Cardiac muscle cell (in vitro differentiated cells and primary cell): ENCODE measurements around the gene PLPPR1. TPM values are rescaled to one million over a fixed set of nuclear protein-coding genes. Genes with fewer than 3 reads are reported as not detected.

Experiments
- DNase-seq, 2 donors: peaks; one replicate each; pipeline versions ENCODE4 v3.0.0 to v3.0.0-alpha.2; 2010 to 2017; ENCODE audit warnings: low read depth in 1 of 2, low spot score in 1 of 2
- H3K27ac ChIP-seq: fragments of 200-600 bp; sonication (generic); 2 replicates; pipeline ENCODE4 v1.5.1; 2016
- H3K27me3 ChIP-seq: fragments of 200-600 bp; sonication (generic); 2 replicates; pipeline ENCODE4 v1.6.0; 2016; ENCODE audit warnings: control low read depth
- H3K36me3 ChIP-seq: fragments of 200-600 bp; sonication (generic); 2 replicates; pipeline ENCODE4 v1.5.1; 2016; ENCODE audit warnings: control low read depth
- H3K4me1 ChIP-seq: fragments of 200-600 bp; sonication (generic); 2 replicates; pipeline ENCODE4 v1.8.1; 2017; ENCODE audit warnings: low read depth, mild to moderate bottlenecking, mixed run types
- H3K4me3 ChIP-seq: fragments of 200-600 bp; sonication (generic); 2 replicates; pipeline ENCODE4 v1.5.1; 2016; ENCODE audit warnings: mild to moderate bottlenecking
- H3K9me3 ChIP-seq: fragments of 200-600 bp; sonication (generic); 2 replicates; pipeline ENCODE4 v1.5.1; 2017; ENCODE audit warnings: low read depth, mild to moderate bottlenecking, control low read depth
- CTCF ChIP-seq: IDR thresholded peaks from 2 replicates; pipeline ENCODE4 v1.5.1; 2012; ENCODE audit warnings: low read depth, mild to moderate bottlenecking, low read length
- polyA plus RNA-seq: library from polyadenylated mRNA; unstranded; fragments of >200 nt; fragmentation: Nextera tagmentation; extraction: Ambion mirVana; gene quantifications from 2 replicates; pipeline ENCODE4 v1.2.1, GENCODE V29; 2016
- total RNA-seq: library from RNA; depleted of rRNA; stranded (reverse); fragments of >200 nt; gene quantifications from 2 replicates; pipeline ENCODE4 v1.2.3, GENCODE V29; 2016

The PLPPR1 gene
- total and polyA plus RNA-seq, 2 experiments from 2014 or later: 0.98 to 1.2 TPM

- no peak for TF ChIP-seq CTCF
- DNase-seq: no peak
- Histone ChIP-seq H3K27me3 (no peaks in the 10 kb centered on the region), H3K4me3 (no peak overlapping the region), H3K27ac (no peak overlapping the region), H3K36me3 (no peaks in the 10 kb centered on the region), H3K9me3 (no peaks in the 10 kb centered on the region), H3K4me1 (no peaks in the 10 kb centered on the region)
These were observed 214.1 kb downstream of the PLPPR1 start for GRCh38 chr9:101242651-101243050.

- H3K4me1 ChIP-seq: no peaks in the 10 kb centered on the region
- no peak for TF ChIP-seq CTCF
- H3K4me3 ChIP-seq: no peak overlapping the region
- H3K36me3 ChIP-seq: no peaks in the 10 kb centered on the region
- no peak for DNase-seq
- H3K9me3 ChIP-seq: no peaks in the 10 kb centered on the region
- H3K27me3 ChIP-seq: no peaks in the 10 kb centered on the region
- no peak overlapping the region for H3K27ac ChIP-seq
These were observed 218.2 kb downstream of the PLPPR1 start for GRCh38 chr9:101246691-101247090.

- H3K4me3 ChIP-seq: no peak overlapping the region
- H3K36me3 ChIP-seq: no peaks in the 10 kb centered on the region
- H3K27me3 ChIP-seq: no peaks in the 10 kb centered on the region
- no peak overlapping the region for H3K27ac ChIP-seq
- no peaks in the 10 kb centered on the region for H3K9me3 ChIP-seq
- H3K4me1 ChIP-seq: no peaks in the 10 kb centered on the region
- no peak for TF ChIP-seq CTCF
- no peak for DNase-seq
These were observed 218.8 kb downstream of the PLPPR1 start for GRCh38 chr9:101247297-101247696.

GRCh38 chr9:101254733-101255433 is 226.4 kb downstream of the PLPPR1 start:
- H3K27me3 ChIP-seq: no peaks in the 10 kb centered on the region
- peaks cover 3% of the 10 kb centered on the region for H3K9me3 ChIP-seq
- no peaks in the 10 kb centered on the region for H3K4me1 ChIP-seq
- no peak for TF ChIP-seq CTCF
- no peak overlapping the region for H3K4me3 ChIP-seq
- no peaks in the 10 kb centered on the region for H3K36me3 ChIP-seq
- H3K27ac ChIP-seq: no peak overlapping the region
- no peak for DNase-seq

GRCh38 chr9:101264727-101265126 is 236.2 kb downstream of the PLPPR1 start:
- Histone ChIP-seq H3K27me3 (no peaks in the 10 kb centered on the region), H3K36me3 (no peaks in the 10 kb centered on the region), H3K4me3 (no peak overlapping the region), H3K27ac (no peak overlapping the region), H3K9me3 (no peaks in the 10 kb centered on the region), H3K4me1 (no peaks in the 10 kb centered on the region)
- no peak for TF ChIP-seq CTCF
- DNase-seq: no peak
